Measurements from ENCODE around the gene ANXA3. TPM values are rescaled to one million over a fixed set of nuclear protein-coding genes. Genes with fewer than 3 reads are reported as not detected.
"Not testable (repeated sequence)": the region's sequence is repeated elsewhere in the genome, so short reads cannot be mapped to it uniquely, and the experiment has no call there.

ANXA3 gene
- total RNA-seq, 2 donors from 2014 or later: not detected

GRCh38 chr4:78578674-78579425 lies 27.3 kb downstream of the ANXA3 start:
- Mint-ChIP-seq H3K27ac (no peak overlapping the region), H3K4me1 (no peaks in the 10 kb centered on the region), H3K27me3 (peaks cover 21% of the 10 kb centered on the region), H3K36me3 (ENCODE audit: low read depth) (no peaks in the 10 kb centered on the region), H3K4me3 (no peak overlapping the region), H3K9me3 (no peaks in the 10 kb centered on the region)
- ATAC-seq (replicated peaks): no peak

GRCh38 chr4:78581618-78582017 lies 30.0 kb downstream of the ANXA3 start:
- Mint-ChIP-seq H3K4me3 (no peak overlapping the region), H3K4me1 (no peaks in the 10 kb centered on the region), H3K9me3 (peaks cover 3% of the 10 kb centered on the region), H3K27ac (no peak overlapping the region), H3K27me3 (peaks cover 23% of the 10 kb centered on the region), H3K36me3 (ENCODE audit: low read depth) (no peaks in the 10 kb centered on the region)
- no peak for ATAC-seq (replicated peaks)

GRCh38 chr4:78584863-78585547 lies 33.4 kb downstream of the ANXA3 start:
- Mint-ChIP-seq H3K4me1 (no peaks in the 10 kb centered on the region), H3K36me3 (ENCODE audit: low read depth) (no peaks in the 10 kb centered on the region), H3K27ac (no peak overlapping the region), H3K9me3 (peaks cover 3% of the 10 kb centered on the region), H3K4me3 (no peak overlapping the region), H3K27me3 (peaks cover 25% of the 10 kb centered on the region)
- ATAC-seq (replicated peaks): no peak

GRCh38 chr4:78585633-78586032 lies 34.1 kb downstream of the ANXA3 start:
- Mint-ChIP-seq H3K27ac (no peak overlapping the region), H3K36me3 (ENCODE audit: low read depth) (no peaks in the 10 kb centered on the region)
- ATAC-seq (replicated peaks): no peak

GRCh38 chr4:78588894-78589545 lies 37.5 kb downstream of the ANXA3 start:
- peaks cover 13% of the 10 kb centered on the region for H3K27me3 Mint-ChIP-seq
- H3K4me3 Mint-ChIP-seq: no peak overlapping the region
- peaks cover 3% of the 10 kb centered on the region for H3K9me3 Mint-ChIP-seq
- no peaks in the 10 kb centered on the region for H3K4me1 Mint-ChIP-seq
- ATAC-seq (replicated peaks): no peak
- H3K27ac Mint-ChIP-seq: no peak overlapping the region
- no peaks in the 10 kb centered on the region for H3K36me3 Mint-ChIP-seq (ENCODE audit: low read depth)

More at GRCh38 chr4:78585633-78586032, 34.1 kb downstream of the ANXA3 start:
- peaks cover 22% of the 10 kb centered on the region for H3K27me3 Mint-ChIP-seq
- H3K4me1 Mint-ChIP-seq: no peaks in the 10 kb centered on the region
- peaks cover 3% of the 10 kb centered on the region for H3K9me3 Mint-ChIP-seq
- no peak overlapping the region for H3K4me3 Mint-ChIP-seq

- Mint-ChIP-seq H3K27me3 (peaks cover 8% of the 10 kb centered on the region), H3K36me3 (ENCODE audit: low read depth) (no peaks in the 10 kb centered on the region), H3K9me3 (no peaks in the 10 kb centered on the region), H3K27ac (no peak overlapping the region), H3K4me3 (no peak overlapping the region), H3K4me1 (no peaks in the 10 kb centered on the region)
- no peak for ATAC-seq (replicated peaks)
Observed at GRCh38 chr4:78591404-78591803, 39.8 kb downstream of the ANXA3 start.

- Mint-ChIP-seq H3K4me1 (no peaks in the 10 kb centered on the region), H3K4me3 (no peak overlapping the region)
- no peak for ATAC-seq (replicated peaks)
Observed at GRCh38 chr4:78592088-78592783, 40.7 kb downstream of the ANXA3 start.

GRCh38 chr4:78596111-78596742 lies 44.7 kb downstream of the ANXA3 start:
- H3K4me3 Mint-ChIP-seq: no peak overlapping the region
- no peak for ATAC-seq (replicated peaks)
- H3K27me3 Mint-ChIP-seq: peaks cover 8% of the 10 kb centered on the region
- H3K27ac Mint-ChIP-seq: no peak overlapping the region
- no peaks in the 10 kb centered on the region for H3K36me3 Mint-ChIP-seq (ENCODE audit: low read depth)
- no peaks in the 10 kb centered on the region for H3K9me3 Mint-ChIP-seq
- H3K4me1 Mint-ChIP-seq: no peaks in the 10 kb centered on the region

More at GRCh38 chr4:78592088-78592783, 40.7 kb downstream of the ANXA3 start:
- Mint-ChIP-seq H3K27ac (no peak overlapping the region), H3K9me3 (no peaks in the 10 kb centered on the region), H3K27me3 (peaks cover 8% of the 10 kb centered on the region), H3K36me3 (ENCODE audit: low read depth) (no peaks in the 10 kb centered on the region)

- not testable (repeated sequence) for H3K4me1 Mint-ChIP-seq; H3K9me3 Mint-ChIP-seq; H3K27ac Mint-ChIP-seq; H3K36me3 Mint-ChIP-seq (ENCODE audit: low read depth); ATAC-seq (replicated peaks); H3K4me3 Mint-ChIP-seq
- H3K27me3 Mint-ChIP-seq: peaks cover 18% of the 10 kb centered on the region
Observed at GRCh38 chr4:78598431-78598830, 46.9 kb downstream of the ANXA3 start.

GRCh38 chr4:78599147-78599546 lies 47.6 kb downstream of the ANXA3 start:
- no peaks in the 10 kb centered on the region for H3K36me3 Mint-ChIP-seq (ENCODE audit: low read depth)
- H3K27ac Mint-ChIP-seq: no peak overlapping the region
- H3K4me3 Mint-ChIP-seq: no peak overlapping the region
- H3K27me3 Mint-ChIP-seq: peaks cover 22% of the 10 kb centered on the region
- ATAC-seq (replicated peaks): no peak
- no peaks in the 10 kb centered on the region for H3K9me3 Mint-ChIP-seq
- H3K4me1 Mint-ChIP-seq: no peaks in the 10 kb centered on the region

- no peak overlapping the region for H3K27ac Mint-ChIP-seq
- H3K36me3 Mint-ChIP-seq (ENCODE audit: low read depth): no peaks in the 10 kb centered on the region
- no peaks in the 10 kb centered on the region for H3K9me3 Mint-ChIP-seq
- peaks cover 22% of the 10 kb centered on the region for H3K27me3 Mint-ChIP-seq
- no peaks in the 10 kb centered on the region for H3K4me1 Mint-ChIP-seq
- ATAC-seq (replicated peaks): no peak
- no peak overlapping the region for H3K4me3 Mint-ChIP-seq
Observed at GRCh38 chr4:78599931-78600375, 48.4 kb downstream of the ANXA3 start.

- no peaks in the 10 kb centered on the region for H3K4me1 Mint-ChIP-seq
- peaks cover 25% of the 10 kb centered on the region for H3K27me3 Mint-ChIP-seq
- H3K27ac Mint-ChIP-seq: no peak overlapping the region
- no peak for ATAC-seq (replicated peaks)
- no peaks in the 10 kb centered on the region for H3K9me3 Mint-ChIP-seq
- no peaks in the 10 kb centered on the region for H3K36me3 Mint-ChIP-seq (ENCODE audit: low read depth)
- H3K4me3 Mint-ChIP-seq: no peak overlapping the region
Observed at GRCh38 chr4:78601013-78601412, 49.4 kb downstream of the ANXA3 start.

GRCh38 chr4:78602334-78602733 lies 50.8 kb downstream of the ANXA3 start:
- H3K36me3 Mint-ChIP-seq (ENCODE audit: low read depth): no peaks in the 10 kb centered on the region
- no peak for ATAC-seq (replicated peaks)
- H3K4me1 Mint-ChIP-seq: no peaks in the 10 kb centered on the region
- no peak overlapping the region for H3K27ac Mint-ChIP-seq
- H3K4me3 Mint-ChIP-seq: no peak overlapping the region
- no peaks in the 10 kb centered on the region for H3K9me3 Mint-ChIP-seq
- H3K27me3 Mint-ChIP-seq: peaks cover 25% of the 10 kb centered on the region

GRCh38 chr4:78603384-78603783 lies 51.8 kb downstream of the ANXA3 start:
- Mint-ChIP-seq H3K36me3 (ENCODE audit: low read depth) (no peaks in the 10 kb centered on the region), H3K9me3 (no peaks in the 10 kb centered on the region), H3K4me3 (no peak overlapping the region), H3K27ac (no peak overlapping the region), H3K27me3 (peaks cover 25% of the 10 kb centered on the region), H3K4me1 (no peaks in the 10 kb centered on the region)
- no peak for ATAC-seq (replicated peaks)

All from activated T-helper 17 cell treated with anti-CD3 and anti-CD28 coated beads, Interleukin-2, amount 50 U/mL, for 72 hours (primary cell).